Measurements from ENCODE around the gene PPA1. TPM values are rescaled to one million over a fixed set of nuclear protein-coding genes. Genes with fewer than 3 reads are reported as not detected.

The PPA1 gene
- total and polyA plus RNA-seq, 7 donors = 51.2 to 273 (median 99.5) TPM

DNA sequence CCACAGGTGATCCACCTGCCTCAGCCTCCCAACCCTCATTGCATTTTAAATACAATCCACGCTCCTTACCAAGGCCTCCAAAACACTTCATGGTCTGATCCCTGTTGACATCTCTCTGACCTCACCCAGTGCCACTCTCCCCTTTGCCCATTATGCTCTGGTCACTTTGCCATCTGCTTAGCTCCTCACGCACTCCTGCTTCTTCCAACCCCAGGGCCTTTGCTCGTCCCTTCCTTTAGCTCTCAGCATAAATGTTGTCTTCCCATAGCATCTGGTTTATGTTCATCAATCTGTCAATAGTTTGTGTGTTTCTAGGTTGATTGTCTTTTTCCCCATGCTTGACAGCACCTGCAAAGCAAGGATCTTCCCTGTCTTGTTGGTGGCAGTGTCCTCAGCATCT lies 36.5 kb upstream of the PPA1 start:
- no peaks in the 10 kb centered on the region for H3K36me3 ChIP-seq
- H3K27ac ChIP-seq = no peak overlapping the region
- no peak overlapping the region for H3K4me3 ChIP-seq
- DNase-seq = no peak
- intact Hi-C loops (cut with DNase I) = no loop called here
- H3K27me3 ChIP-seq = peaks cover 0 to 3% (median 0%) of the 10 kb centered on the region in 3 donors
- no peak for TF ChIP-seq EP300 (IDR thresholded peaks at IDR 0.05)
- TF ChIP-seq, protein P1, sequence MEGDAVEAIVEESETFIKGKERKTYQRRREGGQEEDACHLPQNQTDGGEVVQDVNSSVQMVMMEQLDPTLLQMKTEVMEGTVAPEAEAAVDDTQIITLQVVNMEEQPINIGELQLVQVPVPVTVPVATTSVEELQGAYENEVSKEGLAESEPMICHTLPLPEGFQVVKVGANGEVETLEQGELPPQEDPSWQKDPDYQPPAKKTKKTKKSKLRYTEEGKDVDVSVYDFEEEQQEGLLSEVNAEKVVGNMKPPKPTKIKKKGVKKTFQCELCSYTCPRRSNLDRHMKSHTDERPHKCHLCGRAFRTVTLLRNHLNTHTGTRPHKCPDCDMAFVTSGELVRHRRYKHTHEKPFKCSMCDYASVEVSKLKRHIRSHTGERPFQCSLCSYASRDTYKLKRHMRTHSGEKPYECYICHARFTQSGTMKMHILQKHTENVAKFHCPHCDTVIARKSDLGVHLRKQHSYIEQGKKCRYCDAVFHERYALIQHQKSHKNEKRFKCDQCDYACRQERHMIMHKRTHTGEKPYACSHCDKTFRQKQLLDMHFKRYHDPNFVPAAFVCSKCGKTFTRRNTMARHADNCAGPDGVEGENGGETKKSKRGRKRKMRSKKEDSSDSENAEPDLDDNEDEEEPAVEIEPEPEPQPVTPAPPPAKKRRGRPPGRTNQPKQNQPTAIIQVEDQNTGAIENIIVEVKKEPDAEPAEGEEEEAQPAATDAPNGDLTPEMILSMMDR (IDR thresholded peaks at IDR 0.05) = no peak
- H3K4me1 ChIP-seq = peaks cover 0 to 5% (median 0%) of the 10 kb centered on the region in 4 donors
- 97 to 99% methylated on average over 3 of the region's 3 CpGs for WGBS, 2 donors
- H3K9me3 ChIP-seq = no peaks in the 10 kb centered on the region

DNA sequence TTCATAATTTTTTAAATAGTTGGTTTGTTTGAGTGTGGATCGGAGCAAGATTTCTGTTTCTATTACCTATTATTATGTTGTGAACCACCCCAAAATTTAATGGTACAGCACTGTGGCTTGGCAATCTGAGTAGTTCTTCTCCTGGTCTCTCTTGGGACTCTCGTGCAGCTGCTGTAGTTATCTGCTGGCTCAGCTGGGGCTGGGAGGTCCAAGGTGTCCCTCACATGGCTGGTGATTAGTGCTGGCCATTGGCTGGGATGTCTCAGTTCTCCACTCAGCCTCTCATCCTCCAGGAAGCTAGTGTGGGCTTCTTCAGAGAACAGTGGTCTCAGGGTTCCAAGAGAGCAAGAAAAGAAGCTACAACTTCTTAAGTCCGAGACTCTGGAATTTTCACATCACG lies 35.1 kb upstream of the PPA1 start:
- Histone ChIP-seq H3K27me3 (peaks cover 0 to 3% (median 0%) of the 10 kb centered on the region in 3 donors), H3K4me1 (peaks cover 0 to 5% (median 0%) of the 10 kb centered on the region in 4 donors), H3K4me3 (no peak overlapping the region), H3K27ac (no peak overlapping the region), H3K9me3 (no peaks in the 10 kb centered on the region), H3K36me3 (no peaks in the 10 kb centered on the region)
- intact Hi-C loops (cut with DNase I) = no loop called here
- no peak for TF ChIP-seq POLR2A (IDR thresholded peaks at IDR 0.05)
- no peak for TF ChIP-seq EP300 (IDR thresholded peaks at IDR 0.05)
- TF ChIP-seq, protein P1 (IDR thresholded peaks at IDR 0.05) = no peak
- TF ChIP-seq POLR2AphosphoS5 (IDR thresholded peaks at IDR 0.05) = no peak
- no peak for DNase-seq
- WGBS, 2 donors = 92 to 93% methylated on average over 4 of the region's 4 CpGs

GRCh38 chr10:70267161-70267933 lies 34.1 kb upstream of the PPA1 start:
- WGBS, 2 donors = 65 to 77% methylated on average over 9 of the region's 9 CpGs
- H3K27me3 ChIP-seq = peaks cover 0 to 3% (median 0%) of the 10 kb centered on the region in 3 donors
- peaks cover 0 to 5% (median 0%) of the 10 kb centered on the region in 4 donors for H3K4me1 ChIP-seq
- peak in 1 of 4 donors; percentile 16 for TF ChIP-seq POLR2AphosphoS5 (IDR thresholded peaks at IDR 0.05)
- TF ChIP-seq, protein P1 (IDR thresholded peaks at IDR 0.05) = no peak
- no peaks in the 10 kb centered on the region for H3K36me3 ChIP-seq
- no peak overlapping the region for H3K4me3 ChIP-seq
- H3K9me3 ChIP-seq = no peaks in the 10 kb centered on the region
- DNase-seq = no peak
- intact Hi-C loops (cut with DNase I) = no loop called here
- H3K27ac ChIP-seq = no peak overlapping the region

GRCh38 chr10:70266701-70267100 lies 33.5 kb upstream of the PPA1 start:
- H3K27me3 ChIP-seq = peaks cover 0 to 3% (median 0%) of the 10 kb centered on the region in 3 donors
- DNase-seq = no peak
- no peaks in the 10 kb centered on the region for H3K9me3 ChIP-seq
- H3K4me1 ChIP-seq = peaks cover 0 to 5% (median 0%) of the 10 kb centered on the region in 4 donors
- 35 to 54% methylated on average over 1 of the region's 1 CpG for WGBS, 2 donors
- no peak overlapping the region for H3K4me3 ChIP-seq
- intact Hi-C loops (cut with DNase I) = no loop called here
- no peak overlapping the region for H3K27ac ChIP-seq
- no peaks in the 10 kb centered on the region for H3K36me3 ChIP-seq
- TF ChIP-seq EP300 (IDR thresholded peaks at IDR 0.05) (no peak), POLR2AphosphoS5 (IDR thresholded peaks at IDR 0.05) (no peak), POLR2A (IDR thresholded peaks at IDR 0.05) (no peak)
- TF ChIP-seq, protein P1 (IDR thresholded peaks at IDR 0.05) = no peak

Measured in sigmoid colon (tissue), 7 donors.